Subcutaneous abdominal adipose tissue (tissue), 5 donors: ENCODE data around the gene TGFBRAP1.
"Not testable (repeated sequence)": the region's sequence is repeated elsewhere in the genome, so short reads cannot be mapped to it uniquely, and the experiment has no call there.

Experiments
- H3K27ac ChIP-seq: one replicate; pipeline ENCODE4 v1.7.0; 2013; ENCODE audit warnings: low read depth, mild to moderate bottlenecking, inconsistent platforms, low read length, moderate library complexity
- H3K27me3 ChIP-seq, 5 donors: one replicate each; pipeline ENCODE4 v1.7.0; 2013; ENCODE audit warnings: low read length in 5 of 5, inconsistent platforms in 1 of 5; ENCODE audit not compliant: control insufficient read depth in 5 of 5, insufficient read depth in 4 of 5
- H3K36me3 ChIP-seq, 5 donors: one replicate each; pipeline ENCODE4 v1.7.0; 2013; ENCODE audit warnings: low read length in 5 of 5; ENCODE audit not compliant: control insufficient read depth in 5 of 5, insufficient read depth in 5 of 5
- H3K4me1 ChIP-seq, 5 donors: one replicate each; pipeline ENCODE4 v1.7.0; 2013; ENCODE audit warnings: low read length in 5 of 5, mild to moderate bottlenecking in 3 of 5, moderate library complexity in 1 of 5; ENCODE audit not compliant: control insufficient read depth in 5 of 5, insufficient read depth in 5 of 5
- H3K4me3 ChIP-seq, 5 donors: one replicate each; pipeline ENCODE4 v1.7.0; 2013; ENCODE audit warnings: low read length in 5 of 5, low read depth in 1 of 5
- H3K9ac ChIP-seq, 5 donors: one replicate each; pipeline ENCODE4 v1.7.0; 2013; ENCODE audit warnings: low read length in 5 of 5, mild to moderate bottlenecking in 4 of 5, moderate library complexity in 3 of 5
- H3K9me3 ChIP-seq, 5 donors: one replicate each; pipeline ENCODE4 v1.7.0; 2013; ENCODE audit warnings: low read length in 5 of 5; ENCODE audit not compliant: control insufficient read depth in 5 of 5
- donor health status: healthy.
- donor health status: healthy.
- donor health status: healthy.
- donor health status: healthy.
- donor health status: healthy.

The TGFBRAP1 gene

DNA sequence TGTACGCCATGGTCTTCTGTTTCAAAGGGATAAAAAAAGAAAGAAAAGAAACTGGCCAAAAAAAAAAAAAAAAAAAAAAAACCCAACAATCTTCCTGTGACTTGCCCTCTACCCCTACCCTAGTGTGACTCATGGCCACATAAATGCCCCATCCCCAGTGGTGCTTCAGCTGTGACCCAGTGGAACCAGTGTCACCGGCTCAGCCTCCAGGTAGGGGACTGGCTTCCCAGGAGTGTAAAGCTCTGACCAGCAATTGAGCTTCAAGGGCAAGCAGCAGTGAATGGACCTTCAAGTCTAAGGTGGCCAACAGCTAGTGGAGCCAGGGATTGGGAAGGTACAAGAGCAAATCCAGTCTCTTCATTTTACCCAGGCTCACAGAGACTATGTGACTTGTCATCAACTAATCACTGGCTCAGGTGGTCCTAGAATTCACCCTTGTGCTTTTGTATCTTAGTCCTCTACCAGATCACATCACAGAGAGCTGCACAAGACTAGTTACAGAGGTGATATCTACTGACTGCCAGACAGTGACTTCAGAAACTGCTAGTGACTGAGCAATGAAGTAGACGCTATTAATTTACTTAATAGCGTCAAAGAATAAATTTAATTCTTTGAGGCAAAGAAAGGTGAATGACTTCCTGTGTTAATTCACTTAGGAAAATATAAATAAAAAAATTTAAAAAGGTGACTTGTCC, 1.3 kb upstream of the TGFBRAP1 start:
- no peak overlapping the region for H3K4me3 ChIP-seq
- no peaks in the 10 kb centered on the region for H3K9me3 ChIP-seq
- peak overlapping the region; percentile 63 for H3K27ac ChIP-seq
- H3K4me1 ChIP-seq = peaks cover 5 to 27% (median 26%) of the 10 kb centered on the region in 5 donors
- no peak overlapping the region for H3K9ac ChIP-seq
- H3K27me3 ChIP-seq = no peaks in the 10 kb centered on the region
- peaks cover 0 to 4% (median 0%) of the 10 kb centered on the region in 5 donors for H3K36me3 ChIP-seq

DNA sequence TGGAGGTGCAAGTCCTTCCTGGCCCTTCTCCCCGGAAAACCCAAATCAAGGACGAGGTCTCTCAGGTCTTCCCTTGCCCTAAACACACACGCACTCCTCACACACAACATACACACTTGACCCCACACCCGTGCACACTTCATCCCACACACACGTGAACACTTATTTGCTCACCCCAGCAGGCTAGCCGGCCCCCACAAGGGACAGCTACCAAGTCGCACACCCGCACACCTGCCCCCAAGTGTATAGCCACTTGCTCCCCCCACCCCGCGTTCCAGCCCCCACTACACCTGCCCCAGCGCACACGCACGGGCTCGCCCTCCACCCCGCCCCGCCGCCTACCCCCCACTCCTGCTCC, 359 bp downstream of the TGFBRAP1 start:
- H3K36me3 ChIP-seq = peaks cover 0 to 2% (median 0%) of the 10 kb centered on the region in 5 donors
- peak overlapping the region; percentile 61 for H3K27ac ChIP-seq
- no peaks in the 10 kb centered on the region for H3K27me3 ChIP-seq
- H3K4me1 ChIP-seq = peaks cover 5 to 42% (median 31%) of the 10 kb centered on the region in 5 donors
- peak overlapping the region; percentile 65 to 90 (median 84) for H3K9ac ChIP-seq
- H3K4me3 ChIP-seq = peak overlapping the region; percentile 76 to 95 (median 86)
- no peaks in the 10 kb centered on the region for H3K9me3 ChIP-seq

DNA sequence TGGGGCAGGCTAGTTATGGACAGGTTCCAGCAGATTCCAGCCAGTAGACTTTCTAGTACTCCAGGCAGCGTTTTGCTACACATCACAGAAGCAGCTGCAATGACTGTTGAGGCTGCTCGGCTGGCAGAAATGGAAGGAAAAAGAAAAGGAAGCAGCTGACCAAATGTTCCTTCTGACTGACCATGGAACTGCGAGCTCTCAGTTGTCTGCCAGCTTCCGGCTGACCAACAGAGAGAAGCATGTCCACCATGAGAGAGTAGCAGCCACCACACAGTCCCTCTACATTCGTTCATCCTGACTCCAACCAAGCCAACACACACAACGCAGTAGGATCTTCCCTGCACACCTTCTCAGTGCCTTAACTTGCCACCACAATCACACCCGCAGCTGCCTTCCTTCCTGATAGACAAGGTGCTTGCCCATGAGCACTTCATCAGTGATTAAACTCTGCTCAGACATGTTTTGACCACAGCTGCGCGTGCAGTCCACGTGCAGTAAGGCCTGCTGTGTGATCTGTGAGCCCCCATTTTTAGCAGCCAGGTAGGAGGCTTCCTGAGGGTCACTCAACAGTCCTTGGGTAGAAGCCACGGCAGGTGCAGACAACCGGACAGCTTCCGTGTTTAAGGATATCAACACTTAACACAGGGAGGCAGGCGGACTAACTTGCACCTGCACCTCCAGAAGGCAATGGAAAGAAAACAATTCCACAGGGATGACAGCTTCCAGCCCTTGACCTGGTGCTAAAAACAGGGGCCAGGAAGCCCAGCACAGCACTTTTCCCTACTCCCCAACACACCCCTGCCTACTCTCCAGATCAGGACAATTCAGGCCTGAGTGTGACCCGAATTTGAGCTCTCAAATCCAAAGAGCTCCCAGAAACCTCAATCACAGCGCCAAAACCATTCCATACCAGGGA, 996 bp downstream of the TGFBRAP1 start:
- peak overlapping the region; percentile 76 to 95 (median 86) for H3K4me3 ChIP-seq
- H3K36me3 ChIP-seq = peaks cover 0 to 2% (median 0%) of the 10 kb centered on the region in 5 donors
- H3K27ac ChIP-seq = peak overlapping the region; percentile 61
- no peaks in the 10 kb centered on the region for H3K27me3 ChIP-seq
- H3K4me1 ChIP-seq = peaks cover 5 to 48% (median 34%) of the 10 kb centered on the region in 5 donors
- H3K9ac ChIP-seq = peak overlapping the region; percentile 65 to 90 (median 84)
- no peaks in the 10 kb centered on the region for H3K9me3 ChIP-seq

DNA sequence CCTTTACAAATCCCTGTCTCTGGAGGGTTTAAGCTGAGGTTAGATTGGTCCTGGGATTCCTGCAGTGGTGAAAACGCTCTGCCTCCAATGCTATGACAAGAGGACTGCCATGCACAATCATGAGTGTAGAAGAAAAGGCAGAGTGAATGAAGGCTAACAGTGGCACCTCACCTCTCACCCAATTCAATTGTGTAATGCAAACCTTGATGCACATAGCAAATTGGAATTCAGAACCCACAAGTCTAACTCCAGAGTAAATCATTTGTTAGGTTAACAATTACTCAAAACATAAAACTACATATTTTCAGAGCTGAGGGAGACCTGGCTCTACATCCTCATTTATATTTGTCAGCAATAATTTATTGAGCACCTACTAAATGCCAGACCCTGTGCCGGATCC, 1.8 kb downstream of the TGFBRAP1 start:
- Histone ChIP-seq H3K36me3 (peaks cover 0 to 7% (median 2%) of the 10 kb centered on the region in 5 donors), H3K4me1 (peaks cover 7 to 57% (median 34%) of the 10 kb centered on the region in 5 donors), H3K27ac (peak overlapping the region; percentile 61), H3K27me3 (no peaks in the 10 kb centered on the region), H3K9ac (peak overlapping the region in 1 of 5 donors; percentile 65), H3K9me3 (no peaks in the 10 kb centered on the region), H3K4me3 (peak overlapping the region in 1 of 5 donors; percentile 83)

DNA sequence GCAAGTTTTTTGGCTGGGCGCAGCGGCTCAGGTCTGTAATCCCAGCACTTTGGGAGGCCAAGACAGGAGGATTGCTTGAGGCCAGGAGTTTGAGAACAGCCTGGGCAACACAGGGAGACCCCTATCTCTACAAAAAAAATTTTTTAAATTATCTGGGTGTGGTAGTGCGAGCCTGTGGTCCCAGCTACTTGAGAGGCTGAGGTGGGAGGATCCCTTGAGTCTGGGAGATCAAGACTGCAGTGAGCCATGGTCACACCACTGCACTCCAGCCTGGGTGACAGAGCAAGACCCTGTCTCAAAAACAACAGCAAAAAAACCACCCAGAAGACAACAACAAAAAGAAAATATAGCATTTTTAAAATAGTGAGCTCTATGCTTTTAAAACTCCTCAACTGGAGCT, 2.3 kb downstream of the TGFBRAP1 start:
- not testable (repeated sequence) for H3K9ac ChIP-seq, H3K27ac ChIP-seq, H3K4me3 ChIP-seq, H3K27me3 ChIP-seq, H3K9me3 ChIP-seq, H3K36me3 ChIP-seq
- peaks cover 7 to 57% (median 34%) of the 10 kb centered on the region in 5 donors for H3K4me1 ChIP-seq

DNA sequence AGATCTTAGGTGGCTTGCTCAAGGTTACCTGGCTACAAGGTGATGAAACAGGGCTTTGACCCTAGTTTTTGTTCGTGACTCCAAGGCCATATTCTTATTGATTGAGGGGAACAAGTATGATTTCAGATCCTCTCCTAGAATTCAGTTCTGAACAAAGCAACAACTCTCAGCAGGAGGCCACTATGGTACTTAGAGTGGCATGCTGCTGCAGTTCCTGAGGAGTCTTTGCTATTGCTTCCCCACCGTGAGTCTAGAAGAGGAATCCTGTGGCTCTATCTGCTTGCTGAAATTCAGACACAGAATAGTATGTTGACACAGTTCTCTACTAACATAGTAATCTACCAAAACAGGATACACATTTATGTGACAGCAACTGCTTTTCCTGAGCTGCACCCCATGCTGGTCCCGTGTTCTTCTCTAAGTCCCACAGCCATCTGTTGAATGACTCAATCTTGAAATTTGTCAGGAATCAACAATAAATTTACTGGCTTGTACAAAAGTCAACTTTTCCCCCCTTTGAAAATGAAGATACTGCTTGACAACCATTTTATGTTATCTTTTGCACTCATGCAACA, 4.1 kb downstream of the TGFBRAP1 start:
- Histone ChIP-seq H3K9me3 (no peaks in the 10 kb centered on the region), H3K27me3 (no peaks in the 10 kb centered on the region), H3K27ac (no peak overlapping the region), H3K4me1 (peaks cover 7 to 56% (median 32%) of the 10 kb centered on the region in 5 donors), H3K9ac (peak overlapping the region in 1 of 5 donors; percentile 3), H3K36me3 (peaks cover 0 to 7% (median 2%) of the 10 kb centered on the region in 5 donors), H3K4me3 (no peak overlapping the region)

DNA sequence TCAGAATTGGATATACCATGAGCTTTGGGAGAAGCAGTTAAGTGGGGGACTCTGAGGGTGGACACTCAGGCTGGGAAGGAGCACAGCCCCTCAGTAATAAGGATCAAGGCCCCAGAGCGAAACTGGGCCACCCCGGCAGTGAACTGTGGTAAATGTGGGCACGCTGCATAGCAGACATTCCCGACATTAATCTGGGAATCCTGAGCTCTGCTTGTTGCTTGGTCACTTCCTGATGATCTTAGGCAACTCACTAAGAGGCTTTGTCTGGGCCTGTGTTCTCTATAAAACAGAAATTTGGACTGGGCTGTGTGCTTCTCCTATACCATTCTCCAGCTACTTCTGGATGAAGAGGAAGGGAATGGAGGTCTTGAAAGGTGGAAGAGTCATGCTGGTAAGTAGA, 4.8 kb downstream of the TGFBRAP1 start:
- no peaks in the 10 kb centered on the region for H3K27me3 ChIP-seq
- H3K4me1 ChIP-seq = peaks cover 7 to 50% (median 27%) of the 10 kb centered on the region in 5 donors
- H3K27ac ChIP-seq = peak overlapping the region; percentile 18
- H3K36me3 ChIP-seq = peaks cover 0 to 7% (median 2%) of the 10 kb centered on the region in 5 donors
- no peak overlapping the region for H3K4me3 ChIP-seq
- H3K9ac ChIP-seq = peak overlapping the region in 1 of 5 donors; percentile 3
- no peaks in the 10 kb centered on the region for H3K9me3 ChIP-seq

DNA sequence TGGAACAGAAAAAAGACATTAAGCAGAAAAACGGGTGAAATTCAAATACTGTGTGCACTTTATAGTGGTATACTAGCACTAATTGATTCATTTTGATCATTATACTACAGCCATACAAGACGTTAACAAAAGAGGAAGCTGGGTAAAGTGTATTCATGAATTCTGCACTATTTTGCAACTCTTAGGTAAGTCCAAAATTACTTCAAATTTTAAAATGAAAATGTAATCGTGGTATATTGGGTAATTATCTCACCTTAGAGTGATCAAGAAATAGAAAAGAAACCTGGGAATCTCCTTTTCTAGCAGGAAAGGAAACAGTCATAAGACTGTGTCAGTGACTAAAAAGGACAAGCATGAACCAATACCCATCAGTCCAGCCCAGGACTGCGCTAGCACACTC, 5.4 kb downstream of the TGFBRAP1 start:
- peaks cover 7 to 49% (median 26%) of the 10 kb centered on the region in 5 donors for H3K4me1 ChIP-seq
- H3K9ac ChIP-seq = no peak overlapping the region
- H3K9me3 ChIP-seq = no peaks in the 10 kb centered on the region
- H3K27me3 ChIP-seq = no peaks in the 10 kb centered on the region
- no peak overlapping the region for H3K4me3 ChIP-seq
- peak overlapping the region; percentile 18 for H3K27ac ChIP-seq
- H3K36me3 ChIP-seq = peaks cover 0 to 7% (median 2%) of the 10 kb centered on the region in 5 donors

DNA sequence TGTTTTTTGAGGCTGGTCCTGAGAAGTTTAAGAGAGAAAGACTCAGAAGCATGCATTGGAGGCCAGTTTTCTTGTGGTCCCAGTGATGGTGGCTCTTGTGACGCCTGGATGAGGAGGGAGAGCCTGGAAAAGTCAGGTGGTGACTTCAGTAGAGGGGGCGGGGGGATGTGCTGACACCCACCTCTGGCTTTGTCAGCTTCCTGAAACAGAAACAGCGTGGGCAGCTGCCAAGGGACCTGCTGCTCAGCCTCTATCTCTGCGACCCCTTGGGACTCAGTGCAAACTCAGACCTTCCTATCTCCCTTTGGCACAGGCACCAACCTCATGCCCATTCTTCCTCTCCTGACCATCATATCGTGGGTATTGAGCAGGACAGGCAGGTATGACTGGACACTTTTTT, 6.4 kb downstream of the TGFBRAP1 start:
- peaks cover 0 to 7% (median 2%) of the 10 kb centered on the region in 5 donors for H3K36me3 ChIP-seq
- peaks cover 3 to 39% (median 16%) of the 10 kb centered on the region in 5 donors for H3K4me1 ChIP-seq
- H3K27ac ChIP-seq = no peak overlapping the region
- no peak overlapping the region for H3K4me3 ChIP-seq
- no peaks in the 10 kb centered on the region for H3K9me3 ChIP-seq
- H3K9ac ChIP-seq = no peak overlapping the region
- no peaks in the 10 kb centered on the region for H3K27me3 ChIP-seq
